Ascending aorta (tissue), 2 donors: ENCODE measurements around the gene SMTNL2. TPM values are rescaled to one million over a fixed set of nuclear protein-coding genes. Genes with fewer than 3 reads are reported as not detected.

Experiments used
- DNase-seq, 2 donors: peaks; one replicate each; pipeline ENCODE4 v3.0.0-alpha.2; 2019; ENCODE audit warnings: low spot score in 2 of 2
- H3K27ac ChIP-seq, 2 donors: fragments of 200-600 bp; sonication (generic); one replicate each; pipeline ENCODE4 v1.5.1; 2016 to 2017; ENCODE audit warnings: mild to moderate bottlenecking in 1 of 2
- H3K27me3 ChIP-seq: fragments of 200-600 bp; sonication (generic); one replicate; pipeline ENCODE4 v1.5.1; 2017
- H3K36me3 ChIP-seq, 2 donors: fragments of 200-600 bp; sonication (generic); one replicate each; pipeline ENCODE4 v1.5.1; 2016
- H3K4me1 ChIP-seq, 2 donors: fragments of 200-600 bp; sonication (generic); one replicate each; pipeline ENCODE4 v1.5.1; 2016 to 2017; ENCODE audit warnings: mild to moderate bottlenecking in 1 of 2
- H3K4me3 ChIP-seq, 2 donors: fragments of 200-600 bp; sonication (generic); one replicate each; pipeline ENCODE4 v1.5.1; 2016 to 2017; ENCODE audit warnings: mild to moderate bottlenecking in 1 of 2
- H3K9me3 ChIP-seq, 2 donors: fragments of 200-600 bp; sonication (generic); one replicate each; pipeline ENCODE4 v1.5.1; 2016
- CTCF ChIP-seq, 3 experiments: fragments of 200-600 bp in 2 of 3; fragments of 450-650 bp in 1 of 3; sonication (generic) in 2 of 3; IDR thresholded peaks; one replicate each; pipeline ENCODE4 v1.5.1; 2016 to 2019; ENCODE audit warnings: antibody characterized with exemption in 3 of 3, mild to moderate bottlenecking in 1 of 3, moderate library complexity in 1 of 3
- intact Hi-C: fragments of 100-400 bp; cut with DNase I; formaldehyde crosslinking; loops from one replicate; pipeline ENCODE4 v1.15.1; 2023
- total RNA-seq: library from RNA; depleted of rRNA; stranded (reverse); fragments of >200 nt; gene quantifications from one replicate; pipeline ENCODE4 v1.1.0, GENCODE V29; 2016

The SMTNL2 gene
- total RNA-seq, 1 donor from 2014 or later = 15.6 TPM

DNA sequence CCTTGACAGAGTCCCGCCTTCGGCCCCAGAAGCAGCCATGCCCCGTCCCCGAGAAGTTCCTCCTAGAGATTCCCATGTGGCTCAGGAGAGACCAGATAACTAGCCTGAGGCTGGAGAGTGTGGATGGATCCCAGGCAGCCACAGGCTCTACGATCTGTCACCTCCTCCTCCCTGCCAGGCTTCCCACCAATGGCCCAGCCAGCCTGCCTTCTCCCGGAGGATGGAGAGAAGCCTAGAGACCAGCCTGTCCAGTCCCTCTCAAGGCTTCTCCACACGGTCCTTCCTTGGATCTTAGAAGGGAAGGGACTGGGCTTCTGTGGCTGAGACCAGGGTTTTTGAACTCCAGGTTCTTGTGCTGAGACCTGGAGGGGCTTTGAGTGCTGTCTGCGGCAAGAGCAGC lies 1.6 kb upstream of the SMTNL2 start:
- Histone ChIP-seq H3K36me3 (no peaks in the 10 kb centered on the region), H3K4me3 (no peak overlapping the region), H3K27ac (no peak overlapping the region), H3K27me3 (peaks cover 18% of the 10 kb centered on the region), H3K4me1 (peaks cover 2 to 9% of the 10 kb centered on the region in 2 donors), H3K9me3 (no peaks in the 10 kb centered on the region)
- no peak for DNase-seq
- TF ChIP-seq CTCF (IDR thresholded peaks at IDR 0.05) = no peak
- intact Hi-C loops = no loop called here

GRCh38 chr17:4583206-4583605 lies 1.1 kb upstream of the SMTNL2 start:
- H3K27ac ChIP-seq = no peak overlapping the region
- no peak for TF ChIP-seq CTCF (IDR thresholded peaks at IDR 0.05)

GRCh38 chr17:4583782-4584100 lies 588 bp upstream of the SMTNL2 start:
- H3K9me3 ChIP-seq = no peaks in the 10 kb centered on the region
- TF ChIP-seq CTCF (IDR thresholded peaks at IDR 0.05) = peak in 1 of 3 experiments; percentile 14
- H3K4me3 ChIP-seq = peak overlapping the region; percentile 52 to 66
- intact Hi-C loops = no loop called here
- peaks cover 18% of the 10 kb centered on the region for H3K27me3 ChIP-seq
- H3K36me3 ChIP-seq = no peaks in the 10 kb centered on the region
- H3K27ac ChIP-seq = no peak overlapping the region
- no peak for DNase-seq
- H3K4me1 ChIP-seq = peaks cover 2 to 9% of the 10 kb centered on the region in 2 donors

More at GRCh38 chr17:4583206-4583605, 1.1 kb upstream of the SMTNL2 start:
- Histone ChIP-seq H3K4me1 (peaks cover 2 to 9% of the 10 kb centered on the region in 2 donors), H3K4me3 (no peak overlapping the region), H3K9me3 (no peaks in the 10 kb centered on the region), H3K27me3 (peaks cover 18% of the 10 kb centered on the region), H3K36me3 (no peaks in the 10 kb centered on the region)
- intact Hi-C loops = no loop called here
- DNase-seq = no peak

GRCh38 chr17:4584917-4585637 lies 748 bp downstream of the SMTNL2 start:
- intact Hi-C loops = no loop called here
- no peak for TF ChIP-seq CTCF (IDR thresholded peaks at IDR 0.05)
- H3K27me3 ChIP-seq = peaks cover 18% of the 10 kb centered on the region

DNA sequence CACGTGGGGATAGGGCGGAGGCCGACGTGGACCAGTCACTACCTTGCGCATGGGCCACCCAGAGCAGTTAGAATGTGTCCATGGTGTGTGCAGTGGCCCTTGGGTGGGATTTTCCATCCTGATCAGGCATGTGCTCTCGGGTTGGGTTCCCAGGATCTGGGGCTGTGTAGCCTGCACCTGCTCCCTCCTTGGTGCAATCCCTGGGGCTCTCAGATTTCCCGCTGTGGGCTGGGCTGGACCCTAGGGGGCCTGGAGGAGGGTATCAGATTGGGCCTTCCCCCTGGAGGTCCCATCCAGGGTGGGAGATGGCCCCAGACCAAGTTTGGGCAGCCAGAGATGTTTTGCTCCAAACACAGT lies 1.3 kb downstream of the SMTNL2 start:
- Histone ChIP-seq H3K9me3 (no peaks in the 10 kb centered on the region), H3K27ac (no peak overlapping the region), H3K4me3 (no peak overlapping the region), H3K27me3 (peaks cover 18% of the 10 kb centered on the region), H3K4me1 (peaks cover 2 to 9% of the 10 kb centered on the region in 2 donors), H3K36me3 (no peaks in the 10 kb centered on the region)
- TF ChIP-seq CTCF (IDR thresholded peaks at IDR 0.05) = no peak
- no peak for DNase-seq
- intact Hi-C loops = no loop called here

More at GRCh38 chr17:4584917-4585637, 748 bp downstream of the SMTNL2 start:
- no peak for DNase-seq
- Histone ChIP-seq H3K27ac (no peak overlapping the region), H3K4me1 (peaks cover 2 to 9% of the 10 kb centered on the region in 2 donors), H3K36me3 (no peaks in the 10 kb centered on the region), H3K4me3 (peak overlapping the region; percentile 52 to 66), H3K9me3 (no peaks in the 10 kb centered on the region)
